Peyer's patch (tissue), 4 donors: Measurements from ENCODE around the gene LONP2.

Experiments used
- CTCF ChIP-seq, 6 experiments: fragments of 450-650 bp in 4 of 6; fragments of 200-600 bp in 2 of 6; sonication (generic) in 1 of 6; IDR thresholded peaks; one replicate each; pipeline ENCODE4 v1.5.1; 2017 to 2019; ENCODE audit warnings: antibody characterized with exemption in 6 of 6, mild to moderate bottlenecking in 3 of 6, moderate library complexity in 1 of 6
- POLR2A ChIP-seq, 2 donors: fragments of 450-650 bp; IDR thresholded peaks; one replicate each; pipeline ENCODE4 v1.5.1; 2017; ENCODE audit warnings: antibody characterized with exemption in 2 of 2, mild to moderate bottlenecking in 2 of 2, moderate library complexity in 2 of 2

DNA sequence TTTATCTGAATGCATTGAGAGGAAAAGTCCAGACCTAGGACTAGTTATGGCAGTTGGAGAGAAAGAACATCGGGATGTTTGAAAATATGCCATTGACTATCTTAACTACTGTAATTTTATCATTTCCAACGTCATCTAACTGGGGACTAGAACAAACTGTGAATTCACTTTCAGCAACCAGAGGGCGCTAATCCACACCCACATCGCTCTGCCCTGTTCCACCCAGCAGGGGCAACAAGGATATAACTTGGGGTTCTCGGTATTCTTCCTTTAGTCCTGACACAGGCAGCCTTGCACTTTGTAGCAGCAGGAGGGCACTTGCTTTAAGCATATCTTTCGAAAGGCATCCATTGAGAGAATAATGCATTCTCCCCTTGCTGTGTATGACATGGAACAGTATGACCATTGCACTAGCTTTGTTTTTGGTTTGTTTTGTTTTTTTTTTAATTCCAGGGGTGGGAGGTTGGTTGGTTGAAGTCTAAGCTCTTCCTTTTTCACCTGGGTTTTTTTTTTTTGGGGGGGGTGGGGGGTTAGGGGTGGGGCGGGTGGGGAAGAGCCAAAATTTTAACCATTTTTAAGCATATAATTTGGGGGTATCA lies 109.6 kb downstream of the LONP2 start:
- no peak for TF ChIP-seq POLR2A (IDR thresholded peaks at IDR 0.05)
- TF ChIP-seq CTCF (IDR thresholded peaks at IDR 0.05), result peak; percentile 70 to 98 (median 92)
